ENCODE results near the gene RALGPS1.

The RALGPS1 gene

DNA sequence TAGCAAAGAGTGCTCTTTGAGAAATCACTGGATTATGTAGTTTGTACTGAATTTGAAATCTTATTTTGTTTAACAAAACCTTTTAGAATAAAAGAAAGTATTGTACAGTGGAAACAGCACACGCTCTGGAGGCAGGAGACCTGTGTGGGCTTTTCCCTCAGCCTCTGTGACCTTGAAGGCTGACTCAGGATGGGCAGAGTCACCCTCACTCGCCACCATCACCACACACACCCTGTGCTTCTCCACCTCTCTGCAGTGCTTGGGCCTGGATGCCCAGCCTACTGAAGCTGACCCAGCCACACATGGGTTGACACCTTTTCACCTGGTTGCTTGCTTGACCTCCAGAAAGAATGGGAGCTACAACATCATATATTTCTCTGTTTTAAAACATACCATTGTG is 188.2 kb downstream of the RALGPS1 start:
- no peak for DNase-seq (ENCODE audit: low spot score)

DNA sequence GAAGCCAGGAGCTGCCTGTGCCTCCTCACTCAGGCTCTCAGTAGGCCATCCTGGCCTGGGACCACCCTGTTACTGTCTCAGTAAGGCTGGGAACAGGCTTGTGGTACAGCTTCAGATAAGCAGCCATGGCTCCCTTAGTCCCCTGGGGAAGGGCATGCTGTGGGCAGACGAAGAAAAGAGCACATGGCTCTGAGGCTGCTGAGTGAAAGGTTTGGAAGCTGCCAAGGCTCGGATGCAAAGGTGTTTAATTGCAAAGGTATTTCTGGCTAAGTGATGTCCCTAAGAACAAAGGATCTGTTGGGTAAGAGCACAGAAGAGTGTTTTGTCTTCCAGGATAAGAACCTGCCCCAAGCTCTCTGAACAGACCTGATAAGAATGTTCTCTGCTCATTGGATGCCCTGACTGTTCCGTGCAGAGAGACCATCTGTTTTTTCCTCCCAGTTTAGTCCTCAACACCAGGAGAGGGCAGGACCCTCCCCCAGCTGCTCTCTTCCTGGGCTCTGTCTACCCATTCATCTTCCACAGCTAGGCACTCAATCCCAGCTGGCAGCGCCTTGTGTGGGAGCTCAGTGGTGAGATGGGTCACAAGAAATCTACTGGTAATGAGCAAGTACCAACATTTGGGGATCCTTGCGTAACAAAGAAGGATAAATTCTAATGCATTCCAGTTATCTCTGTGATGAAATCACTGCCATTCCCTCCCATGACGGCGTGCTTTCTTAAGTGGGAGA is 190.2 kb downstream of the RALGPS1 start:
- no peak for DNase-seq (ENCODE audit: low spot score)

DNA sequence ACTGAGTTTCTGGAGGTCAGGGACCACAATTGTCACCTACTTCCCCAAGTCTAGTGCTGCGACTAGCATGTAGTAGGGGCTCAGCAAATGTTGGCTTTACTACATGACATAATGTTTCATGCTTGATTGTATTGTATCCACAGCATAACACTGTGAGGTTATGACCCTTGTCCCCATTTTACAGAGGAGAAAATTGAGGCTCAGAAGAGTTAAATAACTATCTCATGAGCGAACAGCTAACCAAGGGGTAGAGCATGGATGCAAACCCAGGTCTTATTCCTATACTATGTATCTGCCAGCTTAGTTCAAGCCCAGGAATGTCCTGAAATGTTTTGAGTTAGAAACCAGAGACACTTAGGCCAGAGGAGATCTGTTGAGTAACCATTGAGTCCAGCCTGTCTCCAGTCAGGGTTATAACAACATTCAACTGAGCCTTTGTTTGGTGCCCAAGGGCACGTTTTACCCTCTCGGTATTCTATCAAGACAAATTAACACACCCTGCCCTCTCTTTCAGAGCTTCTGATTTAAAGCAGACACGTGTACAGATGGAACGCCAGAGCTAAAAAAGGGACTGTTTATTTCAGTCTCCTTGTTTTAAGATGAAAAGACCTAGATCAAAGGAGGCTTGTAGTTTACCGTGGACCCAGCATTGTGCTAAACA is 191.4 kb downstream of the RALGPS1 start:
- DNase-seq (ENCODE audit: low spot score) = no peak

DNA sequence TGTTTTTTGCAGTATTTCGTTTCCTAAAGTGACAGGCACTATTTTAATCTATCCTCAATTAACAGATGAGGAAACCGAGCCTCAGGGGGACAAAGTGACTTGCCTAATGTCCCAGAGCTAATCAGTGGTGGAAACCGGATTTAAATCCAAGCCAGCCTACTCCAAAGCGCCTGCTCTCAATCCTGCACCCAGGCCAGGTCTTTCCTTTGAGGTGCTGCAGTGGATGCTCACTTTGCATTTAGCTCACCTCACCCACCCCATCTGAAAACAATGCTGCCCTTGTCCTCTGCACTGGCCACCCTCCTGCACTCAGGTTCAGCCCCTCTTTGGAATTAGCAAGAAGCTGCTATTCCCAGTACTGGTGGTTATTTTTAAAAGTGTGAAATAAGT is 191.9 kb downstream of the RALGPS1 start:
- DNase-seq (ENCODE audit: low spot score) = no peak

- DNase-seq (ENCODE audit: low spot score) = no peak
These were observed 192.8 kb downstream of the RALGPS1 start for GRCh38 chr9:127107171-127107928.

DNA sequence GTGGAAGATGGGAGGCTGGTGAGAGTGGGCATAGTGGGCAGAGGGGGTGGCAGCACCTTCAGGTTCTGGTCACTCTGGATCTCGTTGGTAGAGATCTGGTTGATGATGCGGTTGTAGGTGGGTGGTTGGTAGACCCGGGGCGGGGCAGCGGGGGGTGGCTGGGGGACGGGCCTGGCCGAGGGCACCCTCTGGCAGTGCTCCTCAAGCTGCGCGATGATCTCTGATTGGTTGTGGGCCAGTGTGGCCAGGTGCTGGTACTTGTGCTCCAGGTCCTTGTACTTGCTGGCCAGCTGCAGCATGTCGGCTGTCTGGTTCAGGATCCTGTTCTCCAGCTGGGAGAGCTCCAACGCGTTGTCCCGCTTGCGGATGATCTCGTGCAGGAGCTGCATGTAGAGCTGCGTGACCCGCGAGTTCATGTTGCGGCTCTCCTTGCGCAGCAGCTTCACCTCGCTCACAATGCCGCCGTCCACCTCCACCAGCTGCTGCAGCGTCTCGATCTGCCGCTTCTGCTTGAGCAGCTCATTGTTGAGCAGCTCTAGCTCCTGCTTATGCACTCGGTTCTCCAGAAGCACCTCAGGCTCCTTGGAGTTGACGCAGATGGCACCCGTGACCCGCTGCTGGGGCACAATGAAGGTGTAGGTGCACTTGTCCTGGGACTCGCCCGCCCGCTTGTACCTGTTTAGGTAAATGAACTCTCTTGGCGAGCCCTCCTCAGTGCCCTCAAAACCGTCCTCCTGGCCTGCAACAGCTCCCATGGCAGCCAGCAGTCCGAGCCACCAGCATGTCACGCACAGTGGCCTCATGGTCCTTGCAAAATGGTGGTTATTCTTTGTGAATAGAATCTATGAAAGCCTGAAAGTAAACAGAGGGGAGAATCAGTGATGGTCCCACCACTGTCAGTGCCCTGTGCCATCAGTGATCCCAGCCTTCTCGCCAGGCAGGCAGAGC is 193.6 kb downstream of the RALGPS1 start:
- no peak for DNase-seq (ENCODE audit: low spot score)

DNA sequence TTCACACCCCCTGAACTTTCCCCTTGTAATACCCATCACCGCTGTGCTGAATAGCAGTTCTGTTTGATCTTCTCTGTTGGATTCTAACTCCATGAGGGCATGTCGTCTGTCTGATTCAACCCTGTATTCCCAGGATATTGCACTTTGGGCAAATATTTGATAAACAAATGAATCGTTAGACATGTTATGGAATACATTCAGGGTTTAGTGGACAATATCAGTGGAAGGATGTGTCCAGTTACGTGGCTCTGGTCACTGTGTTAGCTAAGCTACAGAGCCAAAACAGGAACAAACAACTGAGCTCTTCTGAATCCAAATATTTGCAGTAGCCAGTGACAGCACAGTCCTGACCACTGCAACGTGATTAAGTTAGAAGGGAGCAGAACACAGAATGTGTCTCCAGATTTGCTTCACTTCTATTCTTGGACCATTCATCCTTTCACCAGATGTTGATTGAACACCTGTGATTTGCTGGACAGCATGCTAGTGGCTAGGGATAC is 194.7 kb downstream of the RALGPS1 start:
- DNase-seq (ENCODE audit: low spot score) = no peak

- DNase-seq (ENCODE audit: low spot score) = peak; percentile 97
These were observed 197.5 kb downstream of the RALGPS1 start for GRCh38 chr9:127112056-127112455.

DNA sequence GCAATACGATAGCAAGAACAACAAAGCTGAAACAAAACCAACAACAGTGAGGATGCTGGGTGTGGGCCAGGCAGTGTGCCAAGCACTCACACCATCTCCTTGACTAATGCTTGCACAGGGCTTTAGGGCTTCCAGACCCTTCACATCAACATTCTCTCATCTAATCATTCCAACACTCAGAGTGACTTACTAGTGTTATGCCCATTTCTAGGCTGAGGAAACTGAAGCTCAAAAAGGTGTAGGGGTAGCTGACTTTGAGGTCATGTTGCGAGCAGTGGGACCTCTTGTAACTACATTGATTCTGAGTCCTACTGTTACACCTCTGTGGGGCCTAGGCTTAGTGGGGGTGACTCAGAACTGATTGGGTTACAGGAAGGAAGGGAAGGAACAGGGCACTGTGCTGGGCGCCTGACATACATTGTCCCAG is 198.2 kb downstream of the RALGPS1 start:
- DNase-seq (ENCODE audit: low spot score) = no peak

DNA sequence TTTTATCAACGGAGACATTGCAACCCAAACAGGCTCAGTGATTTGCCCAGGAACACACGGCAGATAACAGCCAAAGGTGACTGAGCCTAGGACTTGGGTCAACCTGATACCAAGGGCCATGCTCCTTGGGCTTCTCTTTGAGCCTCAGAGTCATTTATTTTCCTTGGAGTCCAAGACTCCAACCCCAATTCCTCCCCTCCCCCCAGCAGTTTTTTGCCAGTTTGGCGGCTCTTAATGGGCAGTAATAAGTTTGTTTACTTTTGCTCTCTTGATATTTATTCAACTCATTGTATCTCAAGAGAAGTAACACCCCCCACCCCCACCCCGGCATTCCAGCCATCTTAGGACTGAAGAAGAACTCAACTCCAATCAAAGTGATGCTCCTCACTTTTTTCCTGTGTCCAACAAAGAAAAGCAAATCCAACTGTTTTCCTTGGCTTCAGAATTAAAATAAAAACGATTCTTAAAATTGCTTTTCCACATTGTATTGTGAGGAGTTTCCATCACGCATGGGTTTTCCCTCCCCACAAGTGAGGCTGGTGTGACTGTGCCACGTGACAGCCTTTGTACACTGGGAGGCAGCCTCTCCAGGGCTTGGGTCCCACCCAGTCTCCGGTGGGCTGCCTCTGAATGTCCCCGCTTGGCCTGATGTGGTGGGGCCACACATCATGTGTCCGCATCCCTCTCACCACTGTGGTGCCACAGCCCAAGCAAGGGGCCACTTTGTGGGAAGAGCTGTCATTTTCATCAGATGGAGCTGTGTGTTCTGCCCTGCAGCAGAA is 198.8 kb downstream of the RALGPS1 start:
- no peak for DNase-seq (ENCODE audit: low spot score)

DNA sequence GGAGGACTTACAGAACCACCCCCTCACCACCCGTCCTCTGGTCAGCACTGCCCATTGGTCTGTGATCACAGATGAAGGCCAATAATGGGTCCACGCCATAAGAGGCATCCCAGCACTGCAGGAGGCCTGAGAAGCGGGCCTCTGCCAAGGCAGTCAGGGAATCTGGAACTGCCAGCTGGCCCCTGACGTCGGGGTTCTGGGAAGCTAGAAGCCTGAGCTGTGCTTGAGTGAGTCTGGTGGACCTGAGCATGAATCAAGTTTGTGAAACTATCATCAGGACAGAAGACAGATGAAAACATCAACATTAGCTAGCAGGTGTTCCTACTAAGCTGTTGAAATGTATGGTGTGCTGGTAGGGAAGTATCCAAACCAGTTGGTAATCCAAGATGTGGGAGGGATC is 200.0 kb downstream of the RALGPS1 start:
- no peak for DNase-seq (ENCODE audit: low spot score)

DNA sequence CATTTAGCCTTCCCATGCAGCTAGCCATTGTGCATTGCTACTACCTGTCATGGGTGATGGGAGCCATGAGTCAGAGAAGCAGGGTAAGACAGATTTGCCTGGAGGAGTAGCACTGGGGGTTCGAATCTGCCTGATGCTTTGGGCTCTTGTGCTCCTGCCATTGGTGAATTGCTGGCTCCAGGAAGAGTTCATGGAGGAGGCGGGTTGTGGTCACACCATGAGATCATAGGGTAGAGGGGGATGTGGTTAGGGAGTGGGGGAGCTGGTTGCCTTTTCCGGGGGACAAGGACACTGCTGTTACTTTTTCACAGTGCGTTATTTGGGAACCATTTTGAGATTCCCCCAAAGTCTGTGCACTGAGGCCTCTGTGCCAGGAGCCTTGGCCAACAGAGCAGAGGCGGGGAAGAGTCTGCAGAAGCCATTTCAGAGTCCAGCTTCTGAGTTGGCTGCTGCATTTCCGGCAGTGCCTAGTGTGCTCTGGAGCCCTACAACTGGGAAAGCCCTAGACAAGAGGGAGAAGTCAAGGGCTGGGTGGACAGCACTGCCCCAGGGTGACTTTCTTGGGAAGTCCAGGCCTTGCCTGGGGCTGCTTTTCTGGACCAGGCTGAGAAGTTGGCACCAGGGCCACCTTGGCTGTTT is 201.6 kb downstream of the RALGPS1 start:
- DNase-seq (ENCODE audit: low spot score) = no peak

DNA sequence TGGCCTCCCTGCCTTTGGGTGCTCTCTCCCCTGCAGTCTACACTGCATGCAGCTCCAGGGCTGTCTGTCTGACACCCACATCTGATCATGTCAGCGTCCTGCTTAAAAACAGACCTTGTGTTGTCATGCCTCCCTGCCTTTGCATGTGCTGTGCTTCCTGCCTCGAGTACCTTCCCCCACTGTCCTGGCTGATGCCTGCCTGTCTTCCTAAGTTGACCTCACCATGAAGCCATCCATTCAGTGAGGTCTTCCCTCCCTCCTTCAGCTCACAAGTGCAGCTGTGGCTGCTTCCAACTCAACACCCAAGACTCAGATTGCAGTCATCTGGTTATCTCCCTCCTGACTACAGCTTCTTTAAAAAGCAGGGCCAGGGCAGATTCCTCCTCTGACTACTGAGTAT is 202.4 kb downstream of the RALGPS1 start:
- DNase-seq (ENCODE audit: low spot score) = no peak

GRCh38 chr9:127117801-127118200 is 203.2 kb downstream of the RALGPS1 start:
- DNase-seq (ENCODE audit: low spot score) = no peak

DNA sequence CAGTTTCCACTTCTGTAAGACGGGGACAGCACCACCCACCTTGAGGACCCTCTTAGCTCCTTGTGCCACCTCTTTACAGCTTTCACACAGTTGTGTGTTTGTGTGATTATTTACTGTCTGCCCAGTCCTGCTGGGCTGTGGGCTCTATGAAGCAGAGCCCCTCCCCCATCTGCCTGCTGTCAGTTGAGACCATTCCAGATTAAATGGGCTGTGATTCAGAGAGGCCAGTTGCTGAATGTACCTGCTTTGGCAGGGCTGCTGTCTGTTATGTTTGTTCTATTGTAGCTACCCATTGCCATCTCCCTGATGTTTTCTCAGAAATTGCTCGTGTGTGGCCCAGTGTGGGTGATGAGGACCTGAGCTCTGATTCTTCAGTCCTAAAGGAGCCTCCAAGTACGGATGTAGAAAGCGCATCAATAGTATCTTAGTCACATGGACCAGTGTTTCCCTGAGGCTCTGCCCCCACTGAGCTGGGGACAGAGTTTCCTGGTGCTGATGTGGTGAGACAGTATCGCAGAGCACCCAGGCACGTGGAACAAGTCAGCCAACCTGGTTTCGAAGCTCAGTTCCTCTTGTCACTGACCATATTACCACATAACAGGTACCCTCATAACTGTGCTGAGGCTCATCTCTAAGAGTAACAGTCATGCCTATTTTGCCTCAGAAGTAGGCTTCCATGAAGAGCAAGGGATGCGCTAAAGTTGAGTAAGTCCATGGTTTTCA is 204.2 kb downstream of the RALGPS1 start:
- DNase-seq (ENCODE audit: low spot score) = no peak

DNA sequence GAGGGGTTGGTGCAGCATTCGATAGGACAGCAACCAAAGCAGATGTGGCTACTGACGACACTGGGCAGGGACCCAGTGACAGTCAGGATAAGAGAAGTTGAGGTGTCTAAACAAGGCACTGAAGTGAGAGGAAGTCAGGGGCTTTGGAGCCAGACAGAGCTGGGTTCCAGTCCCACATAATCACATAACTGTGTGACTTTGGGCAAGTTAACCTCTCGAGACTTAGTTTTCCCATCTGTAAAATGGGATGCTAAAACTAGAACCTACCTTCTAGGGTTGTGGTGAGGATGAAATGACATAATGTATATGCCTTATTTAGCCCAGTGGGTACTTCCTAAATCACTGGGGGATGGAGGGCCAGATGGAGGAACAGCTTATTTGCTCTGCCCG is 204.7 kb downstream of the RALGPS1 start:
- no peak for DNase-seq (ENCODE audit: low spot score)

- no peak for DNase-seq (ENCODE audit: low spot score)
These were observed 207.1 kb downstream of the RALGPS1 start for GRCh38 chr9:127121628-127122175.

DNA sequence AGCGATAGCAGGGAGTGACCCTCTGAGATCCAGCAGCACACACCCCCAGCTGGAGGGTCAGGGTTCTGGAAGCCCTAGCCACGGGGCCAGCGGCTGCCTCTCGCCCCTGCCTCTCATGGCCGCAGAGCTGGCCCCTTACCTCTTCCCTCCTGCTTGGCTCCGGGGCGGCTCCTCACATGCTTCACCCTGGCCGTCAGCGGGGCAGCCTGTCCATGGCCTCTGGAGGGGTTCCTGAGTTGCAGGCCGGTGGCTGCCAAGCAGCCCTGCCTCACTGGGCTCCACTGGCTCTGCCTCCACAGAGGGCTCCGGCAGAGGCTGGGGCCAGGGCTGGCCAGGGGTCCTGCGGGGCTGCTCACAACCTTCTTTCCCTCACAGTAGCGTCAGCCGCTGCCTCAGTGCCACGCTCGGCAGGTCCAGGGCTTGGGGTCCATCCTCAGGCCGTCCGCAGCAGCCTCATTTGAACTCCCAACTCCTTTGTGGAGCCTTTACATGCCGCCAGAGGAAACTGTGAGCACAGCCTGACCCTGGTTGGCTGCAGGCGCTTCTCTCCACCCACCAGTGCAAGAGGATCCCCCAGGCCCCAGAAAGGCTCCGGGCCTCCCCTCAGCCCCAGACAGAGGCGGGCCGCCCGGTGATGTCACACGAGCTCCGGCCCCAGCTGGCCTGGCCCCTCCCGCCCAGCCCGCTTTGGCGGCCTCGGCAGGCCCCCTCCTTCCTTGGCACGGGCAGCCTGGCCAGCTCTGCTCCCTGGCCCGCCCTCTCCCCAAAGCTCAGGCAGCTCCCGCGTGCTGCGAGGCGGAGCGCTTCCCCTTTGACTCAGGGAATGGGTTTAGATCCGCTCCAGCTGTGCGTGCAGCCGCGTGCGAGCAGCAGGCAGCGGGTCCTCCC is 207.8 kb downstream of the RALGPS1 start, which contains the start of gene ANGPTL2:
ANGPTL2 (minus strand) TSS at position 460 of the 888 bp plus-strand sequence. CDS start 13,904 bp downstream, outside the sequence.
- DNase-seq (ENCODE audit: low spot score) = peak; percentile 93
